Coronary artery (tissue), 2 donors: ENCODE results near the gene MARF1.
"Not testable (repeated sequence)": the region's sequence is repeated elsewhere in the genome, so short reads cannot be mapped to it uniquely, and the experiment has no call there.

ENCODE experiments used
- DNase-seq: peaks from one replicate; pipeline ENCODE4 v3.0.0-alpha.2; 2017; ENCODE audit warnings: low spot score
- H3K27ac ChIP-seq, 2 donors: fragments of 200-600 bp; sonication (generic); one replicate each; pipeline ENCODE4 v1.5.1; 2016 to 2019
- H3K4me3 ChIP-seq: fragments of 200-600 bp; sonication (generic); 2 replicates; pipeline ENCODE4 v1.5.1; 2016; ENCODE audit warnings: mild to moderate bottlenecking, moderate library complexity
- CTCF ChIP-seq: fragments of 200-600 bp; sonication (generic); IDR thresholded peaks from one replicate; pipeline ENCODE4 v1.5.1; 2019; ENCODE audit warnings: antibody characterized with exemption

The MARF1 gene, protein sequence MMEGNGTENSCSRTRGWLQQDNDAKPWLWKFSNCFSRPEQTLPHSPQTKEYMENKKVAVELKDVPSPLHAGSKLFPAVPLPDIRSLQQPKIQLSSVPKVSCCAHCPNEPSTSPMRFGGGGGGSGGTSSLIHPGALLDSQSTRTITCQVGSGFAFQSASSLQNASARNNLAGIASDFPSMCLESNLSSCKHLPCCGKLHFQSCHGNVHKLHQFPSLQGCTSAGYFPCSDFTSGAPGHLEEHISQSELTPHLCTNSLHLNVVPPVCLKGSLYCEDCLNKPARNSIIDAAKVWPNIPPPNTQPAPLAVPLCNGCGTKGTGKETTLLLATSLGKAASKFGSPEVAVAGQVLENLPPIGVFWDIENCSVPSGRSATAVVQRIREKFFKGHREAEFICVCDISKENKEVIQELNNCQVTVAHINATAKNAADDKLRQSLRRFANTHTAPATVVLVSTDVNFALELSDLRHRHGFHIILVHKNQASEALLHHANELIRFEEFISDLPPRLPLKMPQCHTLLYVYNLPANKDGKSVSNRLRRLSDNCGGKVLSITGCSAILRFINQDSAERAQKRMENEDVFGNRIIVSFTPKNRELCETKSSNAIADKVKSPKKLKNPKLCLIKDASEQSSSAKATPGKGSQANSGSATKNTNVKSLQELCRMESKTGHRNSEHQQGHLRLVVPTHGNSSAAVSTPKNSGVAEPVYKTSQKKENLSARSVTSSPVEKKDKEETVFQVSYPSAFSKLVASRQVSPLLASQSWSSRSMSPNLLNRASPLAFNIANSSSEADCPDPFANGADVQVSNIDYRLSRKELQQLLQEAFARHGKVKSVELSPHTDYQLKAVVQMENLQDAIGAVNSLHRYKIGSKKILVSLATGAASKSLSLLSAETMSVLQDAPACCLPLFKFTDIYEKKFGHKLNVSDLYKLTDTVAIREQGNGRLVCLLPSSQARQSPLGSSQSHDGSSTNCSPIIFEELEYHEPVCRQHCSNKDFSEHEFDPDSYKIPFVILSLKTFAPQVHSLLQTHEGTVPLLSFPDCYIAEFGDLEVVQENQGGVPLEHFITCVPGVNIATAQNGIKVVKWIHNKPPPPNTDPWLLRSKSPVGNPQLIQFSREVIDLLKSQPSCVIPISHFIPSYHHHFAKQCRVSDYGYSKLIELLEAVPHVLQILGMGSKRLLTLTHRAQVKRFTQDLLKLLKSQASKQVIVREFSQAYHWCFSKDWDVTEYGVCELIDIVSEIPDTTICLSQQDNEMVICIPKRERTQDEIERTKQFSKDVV (N-terminal part only)

GRCh38 chr16:15643048-15643945 lies at the start of gene MARF1:
MARF1 (minus strand) TSS chr16:15643154; CDS start chr16:15639233, 3,921 bp downstream.
- peak; percentile 97 for DNase-seq
- TF ChIP-seq CTCF = no peak
- Histone ChIP-seq H3K4me3 (peak within 1 kb of the TSS; percentile 95), H3K27ac (peak within 1 kb of the TSS; percentile 94 to 99)

GRCh38 chr16:15692508-15692907 lies 49.6 kb upstream of the MARF1 start:
- DNase-seq, H3K27ac ChIP-seq, H3K4me3 ChIP-seq: not testable (repeated sequence)

DNA sequence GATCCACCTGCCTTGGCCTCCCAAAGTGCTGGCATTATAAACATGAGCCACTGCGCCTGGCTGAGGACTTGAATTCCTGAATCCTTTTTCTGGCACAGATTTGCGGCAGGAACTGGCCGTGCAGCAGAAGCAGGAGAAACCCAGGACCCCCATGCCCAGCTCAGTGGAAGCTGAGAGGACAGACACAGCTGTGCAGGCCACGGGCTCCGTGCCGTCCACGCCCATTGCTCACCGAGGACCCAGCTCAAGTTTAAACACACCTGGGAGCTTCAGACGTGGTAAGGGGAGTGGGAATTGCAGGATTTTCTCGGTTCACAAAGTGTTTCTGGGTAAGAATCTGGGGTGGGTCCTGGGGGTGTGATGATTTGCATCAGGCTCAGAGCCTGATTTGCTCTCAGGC lies 48.1 kb upstream of the MARF1 start:
- no peak for DNase-seq
- Histone ChIP-seq H3K27ac (peak overlapping the region in 1 of 2 donors; percentile 3), H3K4me3 (no peak overlapping the region)
- no peak for TF ChIP-seq CTCF

DNA sequence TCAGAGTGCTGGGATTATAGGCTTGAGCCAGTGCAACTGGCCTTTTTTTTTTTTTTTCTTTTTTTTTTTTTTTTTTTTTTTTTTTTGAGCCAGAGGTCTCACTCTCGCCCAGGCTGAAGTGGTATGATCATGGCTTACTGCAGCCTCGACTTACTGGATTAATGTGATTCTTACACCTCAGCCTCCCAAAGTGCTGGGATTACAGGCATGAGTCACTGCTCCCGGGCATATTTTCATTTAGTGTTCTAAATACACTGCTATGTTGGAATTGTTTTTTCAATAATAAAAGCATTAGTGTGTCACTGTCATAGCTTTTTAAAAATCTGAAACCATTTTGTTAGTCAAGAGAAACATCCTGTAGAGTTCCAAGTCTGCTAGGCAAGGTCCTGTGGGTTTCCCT lies 47.3 kb upstream of the MARF1 start:
- no peak for TF ChIP-seq CTCF
- Histone ChIP-seq H3K27ac (peak overlapping the region; percentile 3 to 13), H3K4me3 (no peak overlapping the region)
- no peak for DNase-seq

GRCh38 chr16:15689290-15689689 lies 46.3 kb upstream of the MARF1 start:
- no peak for DNase-seq
- H3K4me3 ChIP-seq = no peak overlapping the region
- no peak overlapping the region for H3K27ac ChIP-seq
- TF ChIP-seq CTCF = no peak

- TF ChIP-seq CTCF = no peak
- Histone ChIP-seq H3K4me3 (no peak overlapping the region), H3K27ac (no peak overlapping the region)
- no peak for DNase-seq
These were observed 43.3 kb upstream of the MARF1 start for GRCh38 chr16:15686287-15686686.
